HG03135 (cell line): ENCODE data around the gene PEX12.
"Not testable (repeated sequence)": the region's sequence is repeated elsewhere in the genome, so short reads cannot be mapped to it uniquely, and the experiment has no call there.

ENCODE experiments used
- ATAC-seq: cut with Tn5 transposase; IDR thresholded peaks from one replicate; pipeline ENCODE4 v1.9.1; 2021; ENCODE audit warnings: mild to moderate bottlenecking, moderate library complexity; ENCODE audit not compliant: unreplicated experiment

The PEX12 gene

DNA sequence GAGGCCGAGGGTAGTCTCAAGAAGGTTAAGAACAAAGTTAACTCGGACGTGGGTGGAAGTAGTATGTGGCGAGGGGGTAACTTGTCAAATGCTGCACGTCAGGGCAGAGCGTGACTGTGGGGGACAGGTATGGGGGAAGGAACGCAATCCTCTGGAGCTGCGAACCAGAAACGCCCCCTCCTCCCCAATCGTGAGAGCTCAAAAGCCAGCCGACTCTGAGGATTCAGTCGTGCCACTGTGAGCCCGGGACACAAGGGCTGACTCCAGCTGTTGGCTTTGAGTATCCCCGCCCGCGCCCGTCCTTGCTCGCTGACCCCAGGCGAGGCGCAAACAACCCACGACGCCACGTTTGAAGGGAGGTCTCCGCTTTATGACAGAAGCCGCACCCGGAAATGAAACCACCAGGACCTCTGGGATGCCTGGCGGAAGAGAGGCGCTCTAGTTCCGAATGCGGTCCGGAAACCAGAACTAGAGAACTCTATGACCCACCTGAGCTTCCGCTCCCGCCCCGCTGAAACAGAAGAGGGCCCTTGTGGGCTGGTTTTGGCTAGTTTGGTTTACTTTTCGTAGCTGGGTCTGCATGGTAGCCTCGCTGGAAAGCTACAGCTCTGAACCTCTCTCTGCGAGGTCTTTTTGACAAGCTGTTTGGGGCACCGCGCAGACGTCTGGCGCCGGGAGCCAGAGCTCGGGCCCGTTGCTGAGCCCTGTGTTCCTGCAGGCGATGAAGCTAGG is at the start of gene PEX12:
Gene PEX12 (minus strand): TSS at position 375 of the 732 bp plus-strand sequence. CDS start 550 bp downstream, outside the sequence.
- ATAC-seq: peak; percentile 78

DNA sequence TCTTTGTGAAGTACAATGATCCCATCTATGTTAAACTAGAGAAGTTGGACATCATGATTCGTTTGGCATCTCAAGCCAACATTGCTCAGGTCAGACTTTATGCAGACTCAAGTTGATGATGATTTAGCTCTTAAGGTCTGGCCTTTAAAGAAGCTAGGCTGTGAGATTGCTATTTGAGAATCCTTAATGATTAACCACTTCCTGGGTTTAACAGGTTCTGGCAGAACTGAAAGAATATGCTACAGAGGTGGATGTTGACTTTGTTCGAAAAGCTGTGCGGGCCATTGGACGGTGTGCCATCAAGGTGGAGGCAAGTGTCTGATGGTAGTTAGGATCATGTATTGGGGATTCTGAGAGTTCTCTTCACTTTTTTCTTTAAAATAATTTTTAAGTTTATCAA is 49.0 kb upstream of the PEX12 start:
- ATAC-seq: no peak

DNA sequence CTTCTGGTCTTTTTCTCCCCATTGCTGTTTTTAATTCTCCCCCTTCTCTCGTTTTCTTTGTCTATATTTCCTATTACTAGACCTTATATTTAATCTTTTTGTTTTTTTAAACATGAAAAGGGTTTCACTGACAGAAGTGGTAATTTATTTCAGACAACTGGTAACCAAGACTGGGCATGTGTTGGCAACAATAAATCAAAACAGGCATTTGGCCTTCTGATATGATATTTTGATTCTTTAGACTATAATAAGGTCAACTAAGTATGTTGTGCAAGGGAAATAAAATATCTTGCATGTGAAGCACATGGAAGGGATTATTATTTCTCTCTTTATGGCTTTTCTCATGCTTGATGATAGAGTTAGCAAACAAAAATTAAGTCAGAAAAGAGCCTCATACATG is 43.4 kb upstream of the PEX12 start:
- ATAC-seq: no peak

DNA sequence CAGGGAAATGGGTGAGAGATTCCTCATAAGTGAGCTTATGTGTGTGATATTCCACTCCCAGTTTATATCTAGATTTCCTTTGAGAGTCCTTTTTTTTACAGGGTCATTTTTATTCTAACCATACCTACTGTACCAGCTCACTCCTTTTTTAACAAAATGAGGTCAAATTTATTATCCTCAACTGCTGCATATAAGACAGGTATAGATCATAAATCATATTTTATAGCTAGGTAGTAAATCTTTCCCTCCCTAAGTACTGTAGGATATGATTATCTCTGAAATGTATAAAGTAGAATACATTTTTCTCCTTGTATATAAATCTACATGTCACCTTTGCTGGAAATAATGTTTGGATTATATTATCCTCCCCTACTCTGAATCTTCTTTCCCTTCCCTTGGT is 40.3 kb upstream of the PEX12 start:
- ATAC-seq: no peak

DNA sequence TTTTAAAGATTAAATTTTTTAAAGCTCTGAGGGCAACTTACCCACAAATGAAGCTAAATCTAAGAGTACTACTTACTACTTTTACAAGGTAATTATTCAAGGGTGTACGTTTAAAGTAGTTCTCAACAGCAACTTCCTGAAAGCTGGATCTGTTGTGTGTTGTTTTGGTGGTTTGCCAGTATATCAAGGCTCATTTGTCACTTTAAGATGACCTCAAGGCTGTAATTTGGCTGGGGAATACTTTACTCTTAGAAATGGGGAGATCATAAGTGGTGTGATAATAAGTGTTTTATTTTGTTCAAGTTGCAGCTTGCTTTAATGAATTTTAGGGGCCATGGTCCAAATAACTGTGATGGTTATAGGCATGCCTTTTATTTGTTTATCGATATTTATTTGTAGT is 39.1 kb upstream of the PEX12 start:
- ATAC-seq: no peak

DNA sequence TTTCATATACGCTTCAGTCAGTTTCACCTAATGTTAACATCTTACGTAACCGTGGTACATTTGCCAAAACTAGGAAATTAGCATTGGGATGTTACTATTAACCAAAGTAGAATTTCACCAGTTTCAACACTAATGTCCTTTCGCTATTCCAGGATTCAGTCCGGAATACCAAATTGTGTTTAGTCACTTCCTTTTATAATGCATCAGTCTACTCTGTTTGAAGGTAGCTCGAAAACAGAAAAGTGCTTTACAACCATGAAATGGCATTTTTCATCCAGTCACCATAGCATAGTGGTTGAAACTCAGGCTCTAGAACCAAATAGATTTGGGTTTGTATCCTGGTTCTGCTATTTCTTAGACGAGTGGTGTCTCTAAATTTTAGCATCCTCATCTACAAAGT is 38.2 kb upstream of the PEX12 start:
- no peak for ATAC-seq

DNA sequence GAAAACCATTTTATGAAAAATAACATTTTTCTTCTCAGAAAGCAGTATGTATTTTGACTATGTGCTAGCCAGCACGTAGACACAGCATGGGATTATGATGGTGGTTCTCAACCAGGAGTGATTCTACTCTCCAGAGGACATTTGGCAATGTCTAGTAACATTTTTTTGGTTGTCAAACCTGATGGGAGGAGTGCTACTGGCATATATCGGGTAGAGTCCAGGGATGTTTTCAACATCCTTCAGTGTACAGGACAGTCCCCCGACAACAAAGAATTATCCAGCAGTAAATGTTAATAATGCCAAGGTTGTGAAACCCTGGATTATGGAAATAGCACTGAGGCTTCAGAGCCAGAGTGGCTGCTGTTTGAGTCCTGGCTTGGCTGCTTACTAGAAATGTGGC is 36.4 kb upstream of the PEX12 start:
- no peak for ATAC-seq

DNA sequence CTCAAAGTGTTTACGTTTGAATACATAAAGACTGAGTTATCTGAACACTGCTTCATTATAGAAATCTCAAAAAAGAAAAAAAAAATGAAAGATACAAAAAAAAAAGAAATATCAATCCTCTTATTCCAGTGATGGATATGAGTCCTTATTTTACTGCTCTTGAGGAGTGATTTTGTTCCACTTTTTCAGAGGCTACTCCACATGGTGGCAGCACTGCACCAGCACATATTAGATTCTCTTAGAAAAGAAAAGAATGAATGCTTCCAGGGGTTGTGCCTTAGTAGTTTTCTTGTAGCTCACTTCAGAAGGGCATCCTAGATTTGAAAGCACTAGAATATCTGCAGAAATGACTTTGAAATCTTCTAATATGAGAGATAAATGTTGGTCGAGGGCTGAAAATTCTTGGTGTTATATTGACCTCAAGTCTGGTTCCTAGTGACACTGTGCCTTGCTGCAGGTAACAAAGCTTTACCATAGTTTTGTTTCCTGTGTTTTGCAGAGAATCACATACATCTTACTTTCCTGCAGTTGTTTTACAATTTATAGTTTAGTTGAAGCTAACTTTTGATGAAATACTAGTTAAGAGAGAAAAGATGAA is 34.7 kb upstream of the PEX12 start:
- ATAC-seq: no peak

DNA sequence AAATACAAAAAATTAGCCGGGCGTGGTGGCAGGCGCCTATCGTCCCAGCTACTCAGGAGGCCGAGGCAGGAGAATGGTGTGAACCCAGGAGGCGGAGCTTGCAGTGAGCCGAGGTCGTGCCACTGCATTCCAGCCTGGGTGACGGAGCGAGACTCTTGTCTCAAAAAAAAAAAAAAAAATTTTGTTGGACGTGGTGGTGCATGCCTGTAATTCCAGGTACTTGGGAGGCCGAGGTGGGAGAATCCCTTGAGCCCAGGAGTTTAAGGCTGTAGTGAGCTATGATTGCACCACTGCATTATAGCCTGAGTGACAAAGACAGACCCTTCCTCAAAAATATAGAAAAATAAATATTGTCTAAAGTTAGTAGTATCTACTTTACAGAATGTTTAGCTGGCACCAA is 32.4 kb upstream of the PEX12 start:
- not testable (repeated sequence) for ATAC-seq

DNA sequence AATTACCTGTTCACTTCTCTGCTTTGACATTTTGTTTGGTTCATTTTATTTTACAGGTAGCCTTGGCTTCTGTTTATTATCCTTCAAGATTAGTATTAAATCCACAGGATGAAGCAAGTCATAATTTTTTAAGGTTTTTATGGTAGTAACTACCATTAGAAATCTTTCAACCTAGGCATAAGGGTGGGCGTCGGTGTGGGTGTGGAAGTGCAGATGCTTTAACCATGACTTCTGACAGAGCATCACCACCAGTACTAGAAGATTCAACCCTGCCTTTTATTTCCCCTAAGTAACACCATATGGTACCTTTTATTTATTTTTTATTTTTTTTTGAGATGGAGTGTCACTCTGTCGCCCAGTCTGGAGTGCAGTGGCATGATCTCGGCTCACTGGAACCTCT is 31.5 kb upstream of the PEX12 start:
- ATAC-seq: no peak

DNA sequence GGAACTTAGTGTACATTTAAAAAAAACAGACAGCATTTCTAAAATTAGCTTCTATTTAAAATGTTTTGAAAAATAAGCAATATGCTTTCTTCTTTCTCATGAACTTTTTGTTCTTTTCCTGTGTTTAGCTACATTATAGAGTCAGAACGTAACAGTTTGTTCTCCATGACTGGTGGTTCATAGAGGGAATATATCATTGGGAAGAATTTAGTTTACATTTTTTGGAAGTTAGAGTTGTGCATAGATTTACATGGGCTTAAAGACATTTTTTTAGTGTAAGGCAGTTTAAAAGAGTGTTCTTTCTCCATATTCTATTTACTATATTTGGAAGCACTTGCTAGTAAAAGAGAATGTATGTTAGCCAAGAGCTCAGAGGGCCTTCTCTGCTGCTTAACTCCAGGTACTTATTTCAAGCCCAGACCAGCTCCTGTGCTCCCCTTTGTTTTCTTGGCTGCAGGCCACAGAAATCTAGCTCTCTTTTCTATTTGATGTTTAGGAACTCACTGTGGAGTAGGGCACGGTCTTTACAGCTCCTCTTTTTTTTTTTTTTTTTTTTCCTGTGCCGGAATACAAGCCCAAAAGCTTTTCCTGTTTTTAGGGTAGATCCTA is 29.0 kb upstream of the PEX12 start:
- ATAC-seq: no peak

DNA sequence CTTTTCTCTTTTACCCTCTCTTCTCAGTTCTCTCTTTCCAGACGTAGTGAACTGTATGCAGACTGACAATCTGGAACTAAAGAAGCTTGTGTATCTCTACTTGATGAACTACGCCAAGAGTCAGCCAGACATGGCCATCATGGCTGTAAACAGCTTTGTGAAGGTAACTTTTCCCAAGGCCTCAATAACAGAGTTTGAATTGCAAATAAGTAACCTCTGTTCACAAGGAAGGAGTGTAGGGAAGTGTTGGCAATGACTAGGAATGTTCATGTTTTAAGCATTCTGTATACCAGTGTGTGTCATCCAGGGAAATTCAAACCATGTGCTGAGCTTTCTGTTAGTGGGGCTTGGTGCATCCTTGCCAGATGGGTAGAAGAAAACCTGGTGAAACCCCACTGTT is 27.3 kb upstream of the PEX12 start:
- no peak for ATAC-seq

DNA sequence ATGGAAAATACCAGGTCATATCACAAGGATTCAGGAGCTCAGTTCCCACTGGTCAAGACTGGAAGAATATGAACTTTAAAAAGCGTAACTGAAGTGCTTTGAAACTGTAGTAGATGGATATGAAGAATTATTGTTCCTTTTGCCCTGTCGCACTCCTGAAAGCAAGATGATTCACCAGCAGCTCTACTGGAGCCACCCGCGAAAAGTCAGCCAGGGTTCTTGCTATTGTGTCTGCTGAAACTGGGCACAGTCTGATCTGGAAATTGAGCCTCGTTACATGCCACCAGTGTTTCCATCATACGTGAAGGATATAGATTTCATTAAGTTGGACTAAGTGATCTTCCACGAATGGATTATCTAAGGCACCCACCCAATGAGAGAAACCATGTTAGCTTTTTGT is 25.3 kb upstream of the PEX12 start:
- ATAC-seq: no peak

DNA sequence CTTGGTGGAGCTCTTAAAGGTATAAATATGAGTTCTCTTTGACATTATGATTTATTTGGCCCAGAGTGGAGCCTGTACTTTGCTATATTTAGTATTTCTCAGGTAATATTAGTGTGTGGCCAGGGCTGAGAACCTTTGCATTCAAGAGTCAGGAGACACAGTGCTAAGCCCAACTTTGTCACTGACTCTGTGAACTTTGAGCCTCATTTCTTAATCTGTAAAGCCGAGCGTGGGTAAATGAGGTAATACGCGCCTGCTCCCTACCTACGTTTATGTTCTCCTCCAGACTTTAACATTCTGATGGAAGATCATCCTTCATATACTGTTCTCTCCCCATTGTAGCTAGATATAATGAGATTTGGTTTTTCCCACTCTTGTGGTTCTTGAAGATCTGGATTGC is 19.2 kb upstream of the PEX12 start:
- ATAC-seq: no peak

DNA sequence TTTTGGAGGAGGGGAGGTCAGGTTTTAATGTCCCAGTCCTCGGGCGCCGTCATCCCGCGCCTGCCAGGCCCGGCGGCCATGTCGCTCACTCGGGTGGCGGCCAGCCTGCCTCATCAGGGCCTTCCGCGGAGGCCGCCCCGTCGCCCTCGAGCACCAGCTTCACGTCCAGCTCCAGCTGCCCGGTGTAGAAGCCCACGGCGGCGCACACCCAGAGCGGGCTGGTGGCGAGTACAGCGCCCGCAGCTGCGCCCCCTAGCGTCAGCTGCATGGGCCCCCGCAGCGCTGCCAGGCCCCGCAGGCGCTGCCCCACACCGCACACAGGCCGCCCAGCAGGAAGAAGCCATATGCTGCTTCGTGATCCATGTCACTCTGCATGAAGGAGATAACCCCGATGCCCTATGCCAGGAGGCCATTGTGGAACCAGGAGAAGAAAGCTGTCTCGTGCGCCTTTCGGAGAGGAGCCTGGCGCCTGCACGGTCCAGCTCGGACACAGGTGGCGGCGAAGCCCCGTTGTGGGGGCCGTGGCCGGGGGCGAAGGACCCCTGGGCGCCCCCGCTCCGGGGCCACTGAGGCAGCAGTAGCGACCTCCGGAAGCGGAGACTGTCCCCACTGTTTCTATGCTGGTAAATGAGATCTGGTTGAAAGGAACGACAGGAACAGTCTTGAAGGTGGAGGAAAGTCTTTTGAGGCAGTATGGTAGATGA is 18.3 kb upstream of the PEX12 start:
- no peak for ATAC-seq

DNA sequence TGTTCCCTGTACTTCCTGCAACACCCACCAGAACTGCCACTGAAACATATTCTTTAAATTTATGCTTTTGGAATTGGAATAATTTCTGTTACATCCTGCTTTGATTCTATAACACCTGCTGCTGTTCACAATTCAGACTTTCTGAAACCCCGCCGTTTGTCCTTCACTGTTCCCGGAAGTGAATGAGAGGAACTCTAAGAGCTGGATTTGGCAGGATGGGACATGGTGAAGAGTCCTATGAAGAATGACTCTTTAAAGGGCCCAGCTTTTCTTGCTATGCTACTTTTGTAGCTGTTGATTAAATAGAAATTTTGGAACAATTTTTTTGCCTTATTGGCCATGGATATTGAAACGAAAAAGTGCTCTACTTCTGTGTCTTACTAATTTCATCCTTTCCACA is 17.7 kb upstream of the PEX12 start:
- no peak for ATAC-seq

DNA sequence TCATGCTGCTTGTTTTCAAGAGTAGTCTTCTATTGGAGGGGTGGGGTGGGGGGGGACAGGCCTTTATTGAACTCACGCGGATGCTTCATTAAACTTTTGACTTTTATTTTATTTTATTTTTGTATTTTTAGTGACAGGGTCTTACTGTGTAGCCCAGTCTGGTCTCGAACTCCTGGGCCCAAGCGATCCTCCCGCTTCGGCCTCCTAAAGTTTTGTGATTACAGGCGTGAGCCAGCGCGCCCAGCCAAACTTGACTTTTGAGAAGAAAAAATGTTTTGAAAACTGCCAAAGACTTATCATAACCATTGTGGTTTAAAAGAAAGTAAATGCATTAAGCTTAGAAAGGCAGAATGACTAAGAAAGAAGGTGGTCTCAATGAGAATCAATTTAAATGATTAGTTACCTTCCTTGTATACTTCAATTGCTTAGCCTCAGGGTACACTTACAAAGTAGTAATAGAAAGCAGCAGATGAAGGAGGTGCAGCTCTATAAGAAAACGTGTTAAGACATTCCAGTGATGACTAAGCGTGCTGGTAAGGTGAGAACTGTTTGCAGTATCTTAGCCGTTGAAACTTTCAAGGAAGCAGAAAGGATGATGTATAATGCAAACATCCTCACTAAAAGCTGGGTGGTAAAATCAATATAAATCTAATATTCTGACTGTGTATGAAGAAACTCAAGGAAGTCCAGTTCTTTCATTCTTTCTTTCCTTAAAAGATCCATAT is 10.0 kb upstream of the PEX12 start:
- no peak for ATAC-seq

DNA sequence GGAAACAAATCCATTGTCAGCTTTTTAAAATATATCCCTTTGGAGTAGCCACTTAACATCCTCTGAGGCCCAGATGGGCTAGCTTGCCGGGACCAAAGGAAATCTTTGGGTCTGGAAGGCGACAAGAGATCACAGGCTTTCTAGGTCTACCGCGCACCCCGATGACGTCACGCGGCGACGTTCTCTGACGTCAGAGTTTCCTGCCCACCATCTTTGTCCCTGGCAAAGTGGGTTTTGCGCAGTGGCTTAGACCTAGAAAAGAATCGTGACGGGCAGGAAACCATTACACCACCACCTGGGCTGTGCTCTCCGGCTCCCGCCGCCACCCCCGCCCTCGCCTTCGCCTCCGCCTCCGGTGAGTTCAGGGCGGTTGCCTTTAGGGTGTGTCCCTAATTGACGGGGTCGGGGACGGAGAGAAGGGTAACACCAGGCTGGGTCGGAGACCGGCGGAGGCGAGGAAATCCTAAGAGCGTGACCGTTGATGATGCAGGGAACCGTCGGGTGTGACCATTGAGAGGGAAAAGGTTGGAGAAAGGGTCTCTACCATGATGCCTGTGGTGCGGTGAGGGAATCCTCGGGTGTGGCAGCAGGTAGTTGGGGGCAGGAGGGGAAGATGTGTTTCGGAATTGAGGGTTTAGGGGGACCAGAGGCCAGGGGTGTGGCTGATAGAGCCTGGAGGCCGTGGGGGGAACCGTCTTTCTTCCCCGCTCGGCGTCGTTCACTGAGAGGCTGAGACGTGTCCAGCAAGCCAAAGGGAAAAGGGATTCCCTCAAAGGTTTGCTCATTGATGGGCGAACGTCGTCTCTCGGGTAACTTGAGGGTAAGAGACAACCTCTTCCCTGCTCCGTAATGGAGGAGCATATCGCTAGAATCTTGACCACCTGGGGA is 8.9 kb upstream of the PEX12 start, which contains the start of gene AP2B1:
Gene AP2B1 (plus strand): TSS at position 249 of the 888 bp plus-strand sequence. CDS start 6,709 bp downstream, outside the sequence.
- ATAC-seq: peak; percentile 77

DNA sequence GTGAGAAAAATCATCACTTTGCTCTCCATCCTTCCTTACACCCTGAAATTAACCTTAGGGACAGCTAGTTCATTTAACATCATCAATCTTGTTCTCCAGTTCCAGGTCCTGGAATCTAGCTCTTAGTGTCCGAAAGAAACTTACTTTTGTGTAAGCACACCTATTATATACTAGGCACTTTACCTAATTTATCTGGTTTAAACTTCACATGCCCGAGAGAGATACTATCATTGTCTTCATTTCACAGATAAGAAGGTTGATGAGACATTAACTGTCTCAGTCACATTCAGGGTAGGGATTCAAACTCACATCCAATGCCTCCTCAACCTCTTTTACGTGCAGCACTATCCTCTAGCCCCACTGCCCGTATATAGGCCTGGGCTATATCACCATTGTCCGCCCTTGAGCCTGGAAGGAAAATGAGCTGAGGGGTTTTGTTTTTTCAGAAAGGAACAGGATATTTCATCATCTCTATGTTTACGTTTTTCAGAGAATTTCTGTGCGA is 8.2 kb upstream of the PEX12 start:
- peak; percentile 16 for ATAC-seq

DNA sequence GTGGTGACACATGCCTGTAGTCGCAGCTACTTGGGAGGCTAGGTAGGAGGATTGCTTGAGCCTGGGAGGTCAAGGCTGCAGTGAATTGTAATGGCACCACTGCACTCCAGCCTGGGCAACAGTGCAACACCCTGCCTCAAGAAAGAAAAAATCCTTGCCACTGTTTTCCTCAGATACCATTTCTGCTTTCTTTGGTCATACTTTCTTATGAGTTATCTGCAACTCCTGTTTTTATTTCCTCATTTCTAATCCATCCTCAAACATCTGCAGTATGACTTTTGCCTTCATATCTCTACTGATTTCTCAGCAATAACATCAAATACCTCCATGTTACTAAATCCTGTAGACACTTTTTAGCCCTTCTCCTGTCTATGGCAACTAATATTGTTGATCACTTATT is 5.7 kb upstream of the PEX12 start:
- no peak for ATAC-seq
